ENCODE data around the gene KCNN3.

The KCNN3 gene

DNA sequence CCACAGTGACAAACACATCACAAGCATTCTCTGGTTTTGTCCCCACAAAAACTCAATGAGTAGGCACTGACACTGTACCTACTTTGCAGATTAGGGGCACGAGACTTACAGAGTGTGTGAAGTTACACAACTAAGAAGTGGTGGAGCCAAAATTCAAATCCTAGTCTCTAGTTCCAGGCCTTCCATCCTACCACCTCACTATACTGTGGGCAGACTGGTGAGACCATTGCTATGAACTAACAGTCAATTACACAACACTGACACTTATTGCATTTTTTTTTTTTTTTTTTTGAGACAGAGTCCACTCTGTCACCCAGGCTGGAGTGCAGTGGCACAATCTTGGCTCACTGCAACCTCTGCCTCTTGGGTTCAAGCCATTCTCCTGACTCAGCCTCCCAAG lies 71.4 kb downstream of the KCNN3 start:
- H3K4me3 ChIP-seq (ENCODE audit: low read depth, low read length) = no peak overlapping the region

DNA sequence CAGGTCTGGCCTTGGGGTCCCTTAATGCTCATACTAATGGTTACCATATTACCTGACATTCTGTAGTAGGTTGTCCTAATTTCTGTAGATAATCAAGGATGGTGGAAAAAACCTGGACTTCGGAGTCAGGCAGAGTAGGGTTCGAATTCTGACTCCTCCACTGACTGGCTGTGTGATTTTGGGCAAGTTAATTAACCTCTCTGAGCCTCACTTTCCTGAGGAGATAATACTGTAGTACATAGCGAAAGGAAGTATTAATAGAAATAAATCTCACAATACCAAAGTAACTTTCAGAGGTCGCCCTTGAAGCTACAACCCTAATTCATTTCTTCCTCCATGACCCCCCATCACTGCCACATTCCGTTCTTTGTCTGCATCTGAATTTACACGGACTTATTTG lies 72.9 kb downstream of the KCNN3 start:
- H3K4me3 ChIP-seq (ENCODE audit: low read depth, low read length) = no peak overlapping the region

DNA sequence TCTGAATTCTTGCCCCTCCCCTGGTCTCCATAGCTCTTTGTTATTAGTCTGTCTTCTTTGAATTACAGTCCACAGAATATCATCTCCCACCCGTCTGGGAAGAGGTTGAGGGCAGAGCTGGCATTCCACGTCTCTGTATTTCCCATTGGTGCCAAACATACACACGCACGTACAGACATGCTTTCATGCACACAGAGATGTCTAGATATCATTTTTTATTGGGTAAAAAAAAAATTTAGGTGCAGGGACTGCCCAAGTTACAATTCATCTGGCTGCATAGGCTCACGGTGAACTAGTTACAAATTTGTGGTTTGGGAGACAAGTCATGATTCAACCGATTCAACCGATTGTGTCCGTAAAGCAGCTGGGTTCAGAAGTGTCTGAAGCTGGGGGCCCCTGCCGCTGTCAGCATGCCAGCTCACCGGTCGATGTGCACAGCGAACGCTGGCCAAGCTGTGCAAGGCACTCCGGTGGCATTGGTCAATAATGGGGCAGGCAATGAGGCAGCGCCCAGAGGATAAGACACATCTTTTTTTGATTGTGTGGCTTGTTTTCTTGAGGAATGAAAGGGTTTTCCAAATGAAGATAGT lies 73.7 kb downstream of the KCNN3 start:
- H3K4me3 ChIP-seq (ENCODE audit: low read depth, low read length) = no peak overlapping the region

DNA sequence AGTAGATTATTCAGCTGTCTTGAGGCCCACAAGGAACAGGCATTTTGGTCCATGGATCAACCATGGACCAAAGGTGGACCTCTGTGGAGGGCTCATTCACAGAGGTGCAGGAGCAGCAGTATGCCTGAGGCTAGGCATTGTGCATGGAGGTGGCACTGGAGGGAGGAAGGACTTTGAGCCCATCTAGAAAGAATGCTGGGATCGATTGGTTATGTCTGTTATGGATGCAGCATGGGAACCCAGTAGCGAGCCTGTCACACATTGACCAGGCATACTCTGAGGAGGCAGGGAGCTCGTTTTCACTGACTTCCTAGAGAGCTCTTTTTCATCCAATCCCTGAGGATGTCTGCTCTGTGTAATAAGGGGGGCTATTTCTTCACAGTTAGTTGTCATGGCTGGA lies 75.5 kb downstream of the KCNN3 start:
- H3K4me3 ChIP-seq (ENCODE audit: low read depth, low read length) = no peak overlapping the region

DNA sequence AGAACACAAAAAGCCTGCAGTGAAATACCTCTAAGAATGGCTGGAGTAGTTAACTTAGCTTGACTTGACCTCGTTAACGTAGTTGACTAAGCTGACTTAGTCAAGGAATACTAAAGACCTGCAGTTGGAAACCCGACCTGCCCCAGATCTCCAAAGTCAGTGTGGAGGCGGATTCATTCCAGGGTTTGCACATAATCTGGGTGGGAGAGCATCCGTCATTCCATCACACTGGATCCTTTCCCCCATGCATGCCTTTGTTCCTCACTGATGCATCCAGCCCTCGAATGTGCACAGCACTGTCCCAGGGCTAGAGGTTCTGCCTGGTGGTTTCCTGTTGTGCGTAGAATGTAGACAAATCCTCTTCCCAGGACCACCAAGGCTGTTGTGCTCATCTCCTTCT lies 76.4 kb downstream of the KCNN3 start:
- no peak overlapping the region for H3K4me3 ChIP-seq (ENCODE audit: low read depth, low read length)

DNA sequence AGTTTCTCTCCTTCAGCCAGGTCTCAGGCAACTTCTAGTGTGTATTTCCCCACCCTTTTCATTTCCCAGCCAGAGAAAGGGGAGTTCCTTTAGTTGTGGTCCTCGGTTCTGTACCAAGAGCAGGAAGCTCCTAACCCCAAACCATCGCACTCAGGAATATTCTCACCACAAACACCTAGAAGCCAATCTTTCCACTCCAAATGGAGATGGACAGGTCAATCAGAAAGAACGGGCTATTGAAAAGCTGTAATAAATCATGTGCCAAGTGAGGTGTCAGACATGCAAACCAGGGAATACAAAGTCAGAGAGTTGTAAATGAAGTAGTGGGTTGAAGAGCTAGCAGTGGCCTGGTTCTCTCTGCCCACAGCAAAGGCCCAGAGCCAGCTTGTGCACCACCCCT lies 77.2 kb downstream of the KCNN3 start:
- no peak overlapping the region for H3K4me3 ChIP-seq (ENCODE audit: low read depth, low read length)

DNA sequence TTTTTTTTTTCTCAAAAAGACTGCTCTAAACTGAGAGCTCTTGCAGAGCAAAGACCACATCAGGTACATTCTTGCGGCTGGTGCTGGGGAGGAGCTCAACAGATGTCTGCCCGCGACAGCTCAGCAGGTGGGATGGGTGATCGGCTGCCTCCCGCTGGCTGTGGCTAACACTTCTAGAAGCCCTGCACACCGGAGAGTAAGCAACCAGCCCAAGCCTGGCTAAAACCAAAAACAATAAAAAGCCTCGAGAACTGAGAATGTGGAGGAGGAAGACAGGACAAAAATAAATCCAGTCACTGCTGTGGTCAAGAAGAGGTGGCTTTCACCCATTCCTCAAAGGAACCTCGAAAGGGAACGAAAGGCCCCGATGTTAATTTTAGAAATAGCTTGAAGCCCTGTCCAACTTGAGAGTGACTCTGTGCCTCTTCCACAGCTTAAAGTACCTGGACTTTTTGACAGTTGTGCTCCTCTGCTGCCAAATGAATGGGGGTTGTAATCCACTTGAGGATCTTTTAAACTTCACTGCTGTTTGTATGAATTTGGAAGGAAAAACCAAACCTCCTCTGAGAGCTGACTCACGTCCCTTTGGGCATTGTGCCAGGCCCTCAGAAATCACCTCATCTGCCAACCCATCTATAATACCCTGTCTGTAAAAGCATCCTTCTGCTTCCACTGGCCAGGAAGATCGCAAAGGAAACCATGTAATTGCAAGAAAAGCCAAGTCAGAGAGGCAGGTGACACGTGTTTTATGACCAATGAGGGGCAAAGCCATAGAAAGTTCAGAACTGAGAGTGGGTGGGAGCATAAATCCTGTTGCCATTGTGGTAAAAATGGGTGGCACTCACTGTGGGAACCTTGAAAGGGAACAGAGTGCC lies 78.6 kb downstream of the KCNN3 start:
- H3K4me3 ChIP-seq (ENCODE audit: low read depth, low read length) = no peak overlapping the region

DNA sequence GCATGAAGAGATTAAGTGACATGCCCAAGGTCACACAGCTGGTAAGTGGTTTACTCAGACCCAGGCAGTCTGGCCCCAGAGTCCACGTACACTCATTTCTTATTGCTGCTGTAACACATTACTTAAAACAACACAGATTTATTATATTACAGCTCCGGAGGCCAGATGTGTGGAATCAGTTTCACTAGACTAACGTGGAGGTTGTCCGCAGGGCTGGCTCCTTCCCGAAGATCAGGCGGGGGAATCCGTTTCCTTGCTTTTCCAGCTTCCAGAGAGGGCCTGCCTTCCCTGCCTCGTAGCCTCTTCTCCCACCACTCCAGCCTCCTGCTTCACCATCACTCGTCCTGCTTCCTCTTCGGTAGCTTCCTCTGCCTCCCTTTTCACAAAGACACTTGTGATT lies 81.2 kb downstream of the KCNN3 start:
- no peak overlapping the region for H3K4me3 ChIP-seq (ENCODE audit: low read depth, low read length)

DNA sequence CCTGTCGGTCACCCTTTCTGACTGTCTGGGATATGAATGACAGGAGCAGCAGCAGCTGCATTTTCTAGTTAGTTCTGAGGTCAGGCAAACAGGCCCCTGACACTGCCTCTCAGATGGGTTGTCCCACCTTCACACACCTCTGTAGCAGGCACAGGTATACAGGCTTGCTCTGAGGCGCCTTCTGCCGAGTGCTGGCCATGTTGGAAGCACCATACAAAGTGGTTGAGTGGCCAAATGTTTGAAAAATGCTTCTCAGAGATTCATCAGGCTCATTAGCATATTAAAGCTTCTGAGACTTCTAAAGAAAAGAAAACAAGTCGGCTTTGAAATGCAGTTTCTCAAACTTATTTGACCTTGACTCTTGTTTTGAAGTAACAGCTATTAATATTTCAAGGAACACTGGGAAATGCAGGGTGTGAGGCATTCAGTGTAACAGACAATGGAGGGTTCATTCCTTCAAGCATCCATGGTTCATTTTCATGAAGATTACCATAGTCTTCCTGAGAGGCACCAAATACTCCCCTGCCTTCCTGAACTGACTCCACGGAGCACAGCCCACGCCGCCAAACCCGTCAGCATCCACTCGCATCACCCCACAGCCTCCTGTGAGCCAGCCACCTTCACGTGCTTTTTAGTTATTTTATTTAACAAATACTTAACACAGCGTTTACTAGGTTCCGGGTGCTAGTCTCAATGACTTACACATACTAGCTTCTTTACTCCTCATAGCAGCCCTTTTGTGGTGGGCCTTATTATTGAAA lies 81.8 kb downstream of the KCNN3 start:
- no peak overlapping the region for H3K4me3 ChIP-seq (ENCODE audit: low read depth, low read length)

DNA sequence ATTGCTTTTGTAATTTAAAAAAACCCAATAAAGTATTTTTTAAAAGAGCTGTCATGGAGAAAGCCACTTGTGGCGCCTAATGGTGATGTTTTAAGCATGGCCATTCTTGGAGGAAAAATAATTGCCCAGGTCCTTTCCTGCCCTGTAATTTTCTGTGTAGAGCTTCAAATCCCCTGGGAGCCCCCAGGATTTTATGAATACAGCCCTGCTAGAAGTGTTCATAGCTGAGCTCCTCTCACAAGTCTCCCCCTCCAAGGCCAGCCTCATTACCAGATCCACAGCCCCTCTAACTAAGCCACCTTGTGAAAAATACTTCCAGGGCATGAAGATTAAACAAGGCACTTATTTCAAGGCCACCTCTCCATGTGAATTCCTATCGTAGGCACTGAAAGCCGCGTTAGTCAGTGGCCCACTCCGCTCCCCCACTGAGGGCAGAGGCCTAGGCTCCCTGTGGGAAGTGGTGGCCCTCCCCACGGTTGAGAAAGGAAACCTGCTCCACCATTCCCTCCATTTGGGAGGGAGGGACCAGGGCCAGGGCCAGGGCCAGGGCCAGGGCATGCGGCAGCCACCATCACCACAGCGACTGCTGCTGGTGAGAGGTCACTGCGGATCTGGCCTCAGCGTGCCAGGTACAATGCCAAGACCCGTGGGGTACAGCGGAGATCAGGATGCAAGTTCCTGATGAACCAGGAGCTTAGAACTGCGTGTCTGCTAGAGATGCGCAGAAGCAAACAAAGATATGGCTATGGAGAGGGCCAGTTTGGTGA lies 83.1 kb downstream of the KCNN3 start:
- H3K4me3 ChIP-seq (ENCODE audit: low read depth, low read length) = no peak overlapping the region

DNA sequence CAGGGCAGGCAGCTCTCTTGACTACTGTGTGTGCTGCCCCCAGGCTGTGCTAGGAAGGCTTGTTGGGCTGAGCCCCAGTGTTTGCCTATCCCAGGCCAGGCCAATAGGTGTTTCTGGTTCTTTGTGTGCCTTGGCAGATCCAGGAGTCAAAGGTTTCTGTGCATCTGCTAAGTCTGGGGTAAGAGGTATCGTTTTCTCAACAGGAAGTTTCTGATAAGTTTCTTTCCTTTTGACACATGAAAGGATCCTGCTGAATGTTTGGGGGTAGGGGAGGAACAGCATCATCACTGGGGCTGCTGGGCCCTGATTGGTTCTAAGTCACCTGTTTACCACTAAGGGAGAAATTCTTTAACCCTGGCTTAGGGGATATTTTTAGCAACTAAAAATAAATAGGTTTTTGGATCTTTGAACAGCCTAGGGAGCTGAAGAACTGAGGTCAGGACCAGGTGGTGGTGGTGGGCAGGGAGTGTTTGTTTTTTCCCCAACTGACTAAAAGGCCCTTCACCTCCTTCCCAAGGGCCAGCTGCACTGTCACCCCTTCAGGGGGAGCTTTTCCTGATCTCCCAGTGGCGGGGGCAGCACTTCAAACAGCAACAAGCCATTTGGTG lies 85.1 kb downstream of the KCNN3 start:
- no peak overlapping the region for H3K4me3 ChIP-seq (ENCODE audit: low read depth, low read length)

DNA sequence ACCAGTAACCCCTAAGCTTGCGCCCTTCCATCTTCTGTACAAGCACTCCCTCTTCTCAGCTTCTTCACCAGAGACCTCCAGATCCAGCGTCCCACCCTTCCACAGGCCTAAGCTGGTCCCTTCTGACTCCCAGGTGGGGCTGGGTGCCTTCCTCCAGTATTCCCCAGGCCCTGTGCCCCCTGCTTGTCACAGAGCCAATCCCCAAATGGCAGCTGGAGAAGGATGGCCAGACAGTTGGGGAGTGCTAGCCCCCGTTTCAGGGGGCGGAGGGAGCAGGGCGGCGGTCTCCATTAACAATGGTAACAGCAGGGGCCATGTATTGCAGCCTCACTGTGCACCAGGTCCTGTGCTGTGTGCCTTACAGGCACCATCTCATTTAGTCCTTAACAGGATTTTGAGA lies 85.7 kb downstream of the KCNN3 start:
- no peak overlapping the region for H3K4me3 ChIP-seq (ENCODE audit: low read depth, low read length)

DNA sequence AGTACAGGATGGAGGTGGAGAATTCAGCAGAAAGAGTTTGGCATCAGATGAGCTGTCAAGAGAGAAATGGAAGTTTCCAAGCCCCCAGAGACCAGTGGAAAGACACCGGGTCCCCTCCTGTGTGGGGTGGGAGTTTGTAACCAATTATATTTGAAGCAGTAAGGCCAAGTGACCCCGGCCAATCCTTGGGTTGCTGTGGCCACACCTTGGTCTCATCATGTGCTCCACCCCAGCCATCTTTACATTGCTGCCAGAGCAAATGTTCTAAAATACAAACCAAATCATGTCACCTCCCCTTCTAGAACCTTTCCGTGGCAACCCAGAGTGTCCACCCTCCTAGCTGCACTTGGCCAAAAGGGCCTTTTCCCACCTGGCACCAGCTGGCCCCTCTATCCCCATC lies 86.1 kb downstream of the KCNN3 start:
- H3K4me3 ChIP-seq (ENCODE audit: low read depth, low read length) = no peak overlapping the region

DNA sequence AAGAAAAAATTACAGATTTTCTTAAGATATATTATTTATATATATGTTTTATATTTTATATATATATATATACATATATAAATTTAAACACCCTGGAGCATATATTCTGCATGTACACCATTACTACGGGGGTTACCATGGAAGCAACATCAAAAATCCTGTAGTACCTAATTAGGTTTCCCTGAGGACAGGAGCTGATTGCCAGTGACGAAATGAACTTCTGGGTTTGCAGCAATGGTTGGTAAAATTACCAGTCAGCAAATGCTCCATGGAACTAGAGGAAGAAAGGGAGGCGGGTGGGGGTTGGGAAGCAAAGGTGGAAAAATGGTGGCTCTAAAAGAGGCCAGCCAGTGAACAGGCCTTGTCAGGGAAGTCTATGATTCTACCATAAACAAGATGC lies 89.5 kb downstream of the KCNN3 start:
- H3K4me3 ChIP-seq (ENCODE audit: low read depth, low read length) = no peak overlapping the region

DNA sequence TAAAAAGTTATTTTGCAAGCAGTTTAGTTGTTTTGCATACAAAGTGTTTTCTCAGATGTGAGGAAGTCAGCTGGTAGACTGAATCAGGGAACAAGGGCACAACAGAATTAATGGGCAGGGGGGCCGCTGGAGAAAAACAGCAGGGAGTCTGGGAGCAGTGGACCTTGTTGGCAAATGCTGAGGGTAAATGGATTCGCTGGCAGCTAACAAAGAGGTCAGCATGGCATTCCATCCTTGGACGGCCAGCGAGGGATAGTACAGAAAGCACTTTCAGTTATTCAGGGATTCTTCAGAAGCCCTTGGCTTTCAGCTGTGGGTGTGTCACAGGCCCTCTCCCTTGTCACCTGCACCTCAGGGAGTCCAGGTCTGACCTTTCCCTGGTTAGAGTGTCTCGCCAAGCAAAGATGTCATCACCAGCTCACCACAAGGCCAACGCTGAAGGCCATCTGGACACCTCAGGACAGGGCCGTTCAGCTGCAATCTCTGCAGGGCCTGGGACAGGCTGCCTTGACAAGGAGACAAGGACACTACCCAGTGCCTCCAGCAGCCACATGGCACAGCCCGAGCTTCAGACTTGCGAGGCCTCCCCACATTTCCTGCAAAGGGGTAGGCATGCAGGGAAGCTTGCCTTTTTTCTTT lies 90.4 kb downstream of the KCNN3 start:
- no peak overlapping the region for H3K4me3 ChIP-seq (ENCODE audit: low read depth, low read length)

DNA sequence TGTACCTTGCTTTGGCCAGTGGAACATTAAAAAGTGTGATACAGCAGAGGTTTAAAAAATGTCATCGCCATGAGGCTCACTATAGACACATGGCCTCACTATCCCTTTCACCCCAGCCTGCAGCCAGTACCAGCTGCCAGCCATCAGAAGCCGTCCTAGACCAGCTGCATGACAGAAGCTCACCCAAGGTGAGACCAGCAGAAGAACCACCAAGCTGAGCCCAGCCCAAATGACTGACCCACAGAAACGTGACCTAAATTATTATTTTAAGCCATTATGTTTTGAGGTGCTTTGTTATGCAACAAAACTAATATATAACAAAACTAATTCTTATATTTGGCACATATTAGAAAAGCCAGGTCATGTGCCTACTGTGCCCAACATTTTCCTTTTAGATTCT lies 91.1 kb downstream of the KCNN3 start:
- H3K4me3 ChIP-seq (ENCODE audit: low read depth, low read length) = no peak overlapping the region

DNA sequence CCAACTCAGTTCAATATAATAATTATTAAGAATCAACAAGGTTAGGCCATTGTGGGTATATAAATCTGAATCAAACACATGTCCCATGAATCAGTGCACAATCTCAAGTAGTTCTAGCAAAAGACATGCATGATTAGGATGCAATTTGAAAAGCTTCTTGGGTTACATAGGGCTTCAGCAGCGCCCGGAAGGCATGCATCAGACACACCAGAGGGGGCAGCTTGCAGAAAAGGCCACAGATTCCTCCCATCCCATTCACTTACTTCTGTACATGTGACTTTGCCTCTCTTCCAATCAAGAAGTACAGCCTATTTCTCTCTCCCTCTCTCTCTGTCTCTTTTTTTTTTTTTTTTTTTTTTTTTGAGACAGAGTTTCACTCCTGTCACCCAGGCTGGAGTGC lies 91.8 kb downstream of the KCNN3 start:
- H3K4me3 ChIP-seq (ENCODE audit: low read depth, low read length) = no peak overlapping the region

DNA sequence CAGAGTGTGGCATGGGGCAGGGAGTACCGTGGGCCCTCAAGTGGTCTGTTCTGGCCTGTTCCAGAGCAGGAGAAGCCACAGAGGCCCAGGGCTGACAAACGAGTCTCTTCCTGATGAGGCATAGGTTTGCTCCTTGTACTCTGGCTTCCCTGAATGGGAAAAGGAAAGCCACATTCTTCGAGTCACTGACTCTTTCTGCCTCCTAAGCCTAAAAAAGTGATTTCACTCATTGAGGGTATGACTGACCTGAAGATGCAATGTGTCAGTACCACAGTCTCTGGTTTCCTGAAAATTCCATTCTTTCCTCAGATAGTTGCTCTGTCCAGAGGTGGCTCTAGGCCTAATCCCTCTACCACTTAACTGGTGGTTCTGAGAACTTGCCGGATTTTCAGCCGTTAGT lies 92.3 kb downstream of the KCNN3 start:
- no peak overlapping the region for H3K4me3 ChIP-seq (ENCODE audit: low read depth, low read length)

DNA sequence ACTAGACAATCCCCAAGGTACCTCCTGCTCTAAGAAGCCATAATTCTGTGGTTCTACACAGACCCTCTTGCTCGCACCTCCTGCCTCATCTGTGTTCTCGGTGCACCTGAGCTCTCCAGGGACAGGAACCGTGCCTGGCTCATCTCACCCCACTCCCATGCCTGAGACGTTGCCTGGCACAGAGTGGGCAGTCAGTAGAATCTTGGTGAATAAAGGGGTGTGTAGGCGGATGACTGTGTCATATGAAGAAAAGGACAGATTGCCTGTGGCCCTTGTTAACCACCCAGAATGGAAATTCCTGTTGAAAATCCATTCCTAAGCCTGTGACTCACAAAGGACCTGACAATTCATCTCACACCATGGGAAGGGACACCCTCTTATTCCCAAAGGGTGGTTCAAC lies 92.9 kb downstream of the KCNN3 start:
- H3K4me3 ChIP-seq (ENCODE audit: low read depth, low read length) = no peak overlapping the region

Measured in iPS-11a (cell line).